ENCODE measurements around the gene MYO1F. TPM values are rescaled to one million over a fixed set of nuclear protein-coding genes. Genes with fewer than 3 reads are reported as not detected.

MYO1F gene
- total and polyA plus RNA-seq, 2 of the 13 experiments (the other 11 are each of a cell fraction or from before 2014, with no cell fraction given), result 0.09 to 0.13 TPM

DNA sequence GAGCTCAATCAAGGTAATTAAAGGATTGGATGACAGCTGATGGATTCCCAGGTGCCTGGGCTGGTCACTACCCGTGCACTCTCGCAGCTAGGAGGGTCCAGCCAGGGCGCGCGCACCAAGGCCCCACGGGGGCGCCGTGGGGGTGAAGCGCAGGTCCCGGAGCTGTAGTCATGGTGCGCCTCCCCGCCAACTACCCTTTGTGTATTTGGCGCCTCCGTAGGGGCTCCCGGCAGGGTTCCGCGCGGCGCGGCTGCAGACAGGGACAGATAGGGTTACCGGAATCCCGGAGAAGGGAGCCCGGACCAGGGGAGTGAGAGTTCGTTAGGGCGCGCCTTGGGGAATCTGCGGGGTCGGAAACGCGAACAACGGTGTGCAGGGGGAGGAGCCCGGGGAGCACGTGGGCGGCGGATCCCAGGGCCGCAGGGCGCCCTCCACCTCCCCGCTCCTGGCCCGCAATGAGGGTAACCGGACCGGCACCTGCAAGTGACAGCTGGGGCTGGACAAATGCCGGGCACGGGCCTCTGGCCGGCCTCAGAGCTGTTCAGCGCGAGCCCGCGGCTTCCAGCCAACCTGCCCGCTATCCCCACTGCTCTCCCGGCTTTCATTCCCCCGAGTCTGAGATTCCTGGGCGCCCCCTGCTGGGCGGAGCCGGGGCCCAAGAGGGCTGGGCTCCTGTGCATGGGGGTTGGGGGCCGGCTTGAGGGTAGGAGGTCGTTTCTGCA, 71.4 kb downstream of the MYO1F start (continued):
- TF ChIP-seq HINFP (CRISPR knock-in tag; IDR thresholded peaks at IDR 0.05; ENCODE audit: low read depth) (no peak), ZNF317 (CRISPR knock-in tag; IDR thresholded peaks at IDR 0.05) (peak; percentile 36; the same call in 1 of the 2 replicates), SPEN (CRISPR knock-in tag; IDR thresholded peaks at IDR 0.05; ENCODE audit: low read depth) (no peak; the same call in 1 of the 2 replicates), SUZ12 (IDR thresholded peaks at IDR 0.05; ENCODE audit: low read depth, low read length) (no peak), ZNF691 (CRISPR knock-in tag; IDR thresholded peaks at IDR 0.05; ENCODE audit: borderline replicate concordance, low read depth) (no peak; the same call in 1 of the 2 replicates), SP1 (IDR thresholded peaks at IDR 0.05) (no peak), SP1 (CRISPR knock-in tag; IDR thresholded peaks at IDR 0.05) (0 out of 2 replicates have a peak, but pooled peaks have one; percentile 10), SOX6 (IDR thresholded peaks at IDR 0.05) (no peak), SOX6 (CRISPR knock-in tag; IDR thresholded peaks at IDR 0.05) (no peak; the same call in 1 of the 2 replicates), SP4 (CRISPR knock-in tag; IDR thresholded peaks at IDR 0.05) (peak; percentile 37; the same call in 1 of the 2 replicates), ZNF605 (CRISPR knock-in tag; IDR thresholded peaks at IDR 0.05) (peak; percentile 64), PITX1 (CRISPR knock-in tag; IDR thresholded peaks at IDR 0.05) (peak; percentile 53; the same call in 1 of the 2 replicates), POGZ (CRISPR knock-in tag; IDR thresholded peaks at IDR 0.05) (peak; percentile 27; the same call in 1 of the 2 replicates), CREB1 (IDR thresholded peaks at IDR 0.05) (no peak), CREB1 (CRISPR knock-in tag; IDR thresholded peaks at IDR 0.05) (no peak), RBFOX2 (IDR thresholded peaks at IDR 0.05; ENCODE audit: low read depth, low read length) (peak; percentile 66), ZFP37 (CRISPR knock-in tag; IDR thresholded peaks at IDR 0.05; ENCODE audit: borderline replicate concordance) (no peak), TBX3 (IDR thresholded peaks at IDR 0.05; ENCODE audit: borderline replicate concordance) (no peak), MEF2D (CRISPR knock-in tag; IDR thresholded peaks at IDR 0.05) (peak; percentile 46; the same call in 1 of the 2 replicates), ZNF780A (CRISPR knock-in tag; IDR thresholded peaks at IDR 0.05) (0 out of 2 replicates have a peak, but pooled peaks have one; percentile 14), IKZF1 (IDR thresholded peaks at IDR 0.05) (no peak), RFX5 (IDR thresholded peaks at IDR 0.05; ENCODE audit: low read depth, low read length) (no peak), ZBTB38 (CRISPR knock-in tag; IDR thresholded peaks at IDR 0.05) (0 out of 2 replicates have a peak, but pooled peaks have one; percentile 62), ZNF607 (CRISPR knock-in tag; IDR thresholded peaks at IDR 0.05; ENCODE audit: borderline replicate concordance) (peak; percentile 86), RBAK (CRISPR knock-in tag; IDR thresholded peaks at IDR 0.05) (no peak), ELF3 (CRISPR knock-in tag; IDR thresholded peaks at IDR 0.05) (no peak), KAT8 (CRISPR knock-in tag; IDR thresholded peaks at IDR 0.05) (peak; percentile 59; the same call in 1 of the 2 replicates)
- TF ChIP-seq, protein P1, sequence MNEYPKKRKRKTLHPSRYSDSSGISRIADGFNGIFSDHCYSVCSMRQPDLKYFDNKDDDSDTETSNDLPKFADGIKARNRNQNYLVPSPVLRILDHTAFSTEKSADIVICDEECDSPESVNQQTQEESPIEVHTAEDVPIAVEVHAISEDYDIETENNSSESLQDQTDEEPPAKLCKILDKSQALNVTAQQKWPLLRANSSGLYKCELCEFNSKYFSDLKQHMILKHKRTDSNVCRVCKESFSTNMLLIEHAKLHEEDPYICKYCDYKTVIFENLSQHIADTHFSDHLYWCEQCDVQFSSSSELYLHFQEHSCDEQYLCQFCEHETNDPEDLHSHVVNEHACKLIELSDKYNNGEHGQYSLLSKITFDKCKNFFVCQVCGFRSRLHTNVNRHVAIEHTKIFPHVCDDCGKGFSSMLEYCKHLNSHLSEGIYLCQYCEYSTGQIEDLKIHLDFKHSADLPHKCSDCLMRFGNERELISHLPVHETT (CRISPR knock-in tag; conservative IDR thresholded peaks at IDR 0.05), result no peak
- TF ChIP-seq, protein P2, sequence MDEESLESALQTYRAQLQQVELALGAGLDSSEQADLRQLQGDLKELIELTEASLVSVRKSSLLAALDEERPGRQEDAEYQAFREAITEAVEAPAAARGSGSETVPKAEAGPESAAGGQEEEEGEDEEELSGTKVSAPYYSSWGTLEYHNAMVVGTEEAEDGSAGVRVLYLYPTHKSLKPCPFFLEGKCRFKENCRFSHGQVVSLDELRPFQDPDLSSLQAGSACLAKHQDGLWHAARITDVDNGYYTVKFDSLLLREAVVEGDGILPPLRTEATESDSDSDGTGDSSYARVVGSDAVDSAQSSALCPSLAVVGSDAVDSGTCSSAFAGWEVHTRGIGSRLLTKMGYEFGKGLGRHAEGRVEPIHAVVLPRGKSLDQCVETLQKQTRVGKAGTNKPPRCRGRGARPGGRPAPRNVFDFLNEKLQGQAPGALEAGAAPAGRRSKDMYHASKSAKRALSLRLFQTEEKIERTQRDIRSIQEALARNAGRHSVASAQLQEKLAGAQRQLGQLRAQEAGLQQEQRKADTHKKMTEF (CRISPR knock-in tag; IDR thresholded peaks at IDR 0.05), result peak; percentile 53; the same call in 1 of the 2 replicates

Measured in HepG2 (cell line).